HCEC 1CT (cell line): ENCODE measurements around the gene NANOGP8.

Experiments used
- DNase-seq: peaks from one replicate; pipeline ENCODE4 v3.0.0-alpha.2; 2017

Gene NANOGP8

DNA sequence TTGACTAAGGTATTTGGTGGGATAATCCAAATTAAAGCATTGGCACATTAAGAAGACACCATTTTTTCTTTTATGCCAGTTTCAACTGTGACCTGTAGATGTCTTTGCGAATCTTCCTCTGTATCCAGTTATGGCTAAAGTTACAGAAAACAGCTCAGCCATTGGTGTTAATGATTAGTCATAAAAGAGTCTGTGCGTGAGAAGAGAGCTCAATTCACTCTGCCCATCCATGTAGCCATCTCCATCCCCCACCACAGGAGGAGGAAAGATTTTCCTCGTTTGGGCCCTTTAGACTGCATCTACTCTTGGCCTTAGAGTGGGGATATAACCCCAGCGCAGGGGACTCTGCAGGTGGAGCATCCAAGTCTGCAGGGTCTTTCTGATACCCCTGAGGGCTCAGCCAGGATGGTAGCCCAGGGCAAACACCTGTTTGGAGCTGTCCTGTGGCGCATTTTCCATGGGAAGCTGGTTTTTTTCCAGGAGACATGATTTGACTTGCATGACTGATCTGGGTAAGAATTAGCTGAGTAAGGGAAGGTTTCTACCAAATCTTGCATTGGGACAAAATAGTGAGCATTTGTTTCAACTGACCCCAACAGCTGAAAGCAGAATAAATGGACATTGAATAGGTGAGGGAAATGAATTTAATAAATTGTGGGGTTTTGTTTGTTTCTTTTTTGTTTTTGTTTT lies 29.5 kb downstream of the NANOGP8 start:
- DNase-seq, result no peak

DNA sequence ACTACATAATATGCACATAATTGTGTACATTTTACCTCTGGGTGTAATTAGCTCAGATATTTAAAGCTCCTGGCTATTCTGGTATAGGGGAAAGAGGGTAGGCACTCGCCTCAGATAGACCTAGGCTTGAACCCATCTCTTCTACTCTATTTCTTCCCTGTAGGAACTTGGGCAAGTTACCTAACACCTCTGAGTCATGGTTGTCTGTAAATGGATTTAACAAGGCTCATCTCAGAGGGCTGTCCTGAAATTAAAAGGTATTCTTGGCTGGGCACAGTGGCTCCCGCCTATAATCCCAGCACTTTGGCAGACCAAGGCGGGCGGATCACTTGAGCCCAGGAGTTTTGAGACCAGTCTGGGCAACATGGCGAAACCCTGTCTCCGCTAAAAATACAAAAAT lies 30.7 kb downstream of the NANOGP8 start:
- no peak for DNase-seq

DNA sequence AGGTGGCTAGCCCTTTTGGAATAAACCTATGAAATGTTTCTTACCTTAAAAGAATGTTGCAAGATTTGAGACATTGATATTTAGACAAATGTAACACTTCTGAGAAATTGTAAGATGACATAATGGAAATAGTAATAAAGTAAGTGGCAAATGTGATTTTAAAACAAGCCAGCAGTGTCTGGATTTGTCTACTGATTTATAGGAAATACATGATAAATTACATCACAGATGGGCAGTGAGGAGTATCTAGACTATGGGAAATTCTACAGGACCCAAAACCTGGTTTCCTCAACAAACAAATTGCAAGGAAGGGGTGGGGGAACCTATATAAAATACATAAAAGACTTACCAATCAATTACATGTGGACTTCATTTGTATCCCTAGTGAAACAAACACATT lies 37.1 kb downstream of the NANOGP8 start:
- DNase-seq, result no peak

DNA sequence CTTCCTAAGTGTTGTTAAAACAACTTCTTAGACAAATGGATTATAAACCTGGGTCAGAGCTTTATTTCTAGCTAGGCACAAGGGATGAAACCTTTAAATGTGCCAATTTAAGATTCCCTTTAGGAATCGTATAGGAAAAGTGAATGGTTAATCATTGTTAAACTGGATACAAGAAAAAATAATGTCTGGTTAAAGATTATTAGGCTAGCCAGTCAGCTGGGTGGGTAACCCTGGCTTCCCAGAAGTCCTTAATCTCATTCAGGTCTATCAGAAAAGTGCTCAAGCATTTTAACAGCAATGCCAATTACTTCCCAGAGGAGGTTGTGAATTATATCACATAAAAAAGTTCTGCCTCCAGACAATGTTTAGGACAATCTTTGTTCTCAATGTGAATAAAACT lies 37.6 kb downstream of the NANOGP8 start:
- no peak for DNase-seq

DNA sequence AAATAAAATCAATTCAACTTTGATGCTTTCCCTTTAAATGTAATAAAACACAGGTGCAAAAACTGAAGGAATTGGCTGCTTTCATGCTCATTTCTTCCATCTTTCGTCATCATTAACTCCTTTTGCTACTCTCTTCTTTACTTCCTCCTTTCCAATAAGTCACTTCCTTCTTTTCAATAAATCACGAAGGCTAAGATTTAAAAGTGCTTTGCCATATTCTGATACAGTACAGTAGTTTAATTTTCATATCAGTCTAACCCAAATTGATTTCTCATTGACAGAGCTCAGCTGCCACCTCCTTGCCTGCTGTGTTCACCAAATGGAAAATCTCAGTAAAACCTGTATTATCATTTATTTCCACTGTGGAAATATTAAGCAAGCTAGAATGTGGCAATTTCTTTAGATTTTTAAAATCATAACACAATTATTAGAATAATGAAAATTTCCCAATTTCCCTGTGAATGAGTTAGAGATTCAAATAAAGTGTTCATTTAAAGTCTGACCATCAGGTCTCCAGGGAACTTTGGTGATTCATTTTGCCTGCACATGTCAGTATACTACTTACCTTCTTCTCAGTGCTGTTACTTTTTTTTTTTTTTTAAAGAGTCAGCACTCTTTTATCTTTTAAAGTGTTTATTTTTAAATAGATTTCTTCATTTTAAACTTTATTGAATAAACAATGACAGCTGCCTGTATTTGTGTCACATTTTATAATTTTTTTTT lies 41.6 kb downstream of the NANOGP8 start:
- DNase-seq, result no peak

DNA sequence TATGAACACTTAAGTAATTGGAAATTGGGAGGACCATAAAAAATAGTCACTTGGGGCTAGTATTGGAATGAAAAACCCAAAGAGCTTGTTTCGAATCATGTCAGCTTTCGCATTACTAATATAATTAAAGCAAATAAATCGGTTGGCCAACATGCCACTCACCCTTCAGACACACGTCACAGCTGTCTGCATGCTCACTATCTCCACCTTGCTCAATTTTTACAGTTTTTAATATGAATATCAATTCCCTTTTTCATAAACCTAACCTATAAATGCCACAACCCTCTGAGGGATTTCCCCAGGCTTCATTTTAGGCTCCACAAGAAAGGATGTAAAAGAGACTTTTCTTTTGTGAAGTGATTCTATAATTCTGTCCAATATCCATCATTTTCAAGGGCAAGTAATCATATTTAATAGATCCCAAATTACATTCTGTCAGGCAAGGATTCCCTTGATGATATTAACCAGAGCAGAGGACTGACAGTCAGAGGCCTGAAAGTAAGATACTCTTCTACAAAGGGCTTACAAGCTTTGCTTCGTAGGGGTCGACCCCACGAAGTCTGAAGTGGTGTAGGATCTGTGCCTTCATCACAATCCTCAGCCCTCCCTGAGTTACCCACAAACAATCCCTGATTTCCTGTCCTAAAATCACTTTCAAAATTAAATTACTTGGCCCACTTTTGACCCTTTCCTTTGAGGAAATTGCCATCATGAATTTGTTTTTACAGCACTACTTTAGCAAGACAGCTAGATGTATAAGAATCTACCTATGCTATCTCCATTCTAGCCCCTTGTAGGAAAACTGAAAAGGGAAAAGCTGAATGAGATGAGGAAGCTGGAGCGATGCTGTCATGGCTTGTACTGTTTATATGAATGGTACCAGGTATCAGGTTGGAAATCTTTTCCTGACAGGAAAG lies 44.5 kb downstream of the NANOGP8 start:
- DNase-seq, result no peak

DNA sequence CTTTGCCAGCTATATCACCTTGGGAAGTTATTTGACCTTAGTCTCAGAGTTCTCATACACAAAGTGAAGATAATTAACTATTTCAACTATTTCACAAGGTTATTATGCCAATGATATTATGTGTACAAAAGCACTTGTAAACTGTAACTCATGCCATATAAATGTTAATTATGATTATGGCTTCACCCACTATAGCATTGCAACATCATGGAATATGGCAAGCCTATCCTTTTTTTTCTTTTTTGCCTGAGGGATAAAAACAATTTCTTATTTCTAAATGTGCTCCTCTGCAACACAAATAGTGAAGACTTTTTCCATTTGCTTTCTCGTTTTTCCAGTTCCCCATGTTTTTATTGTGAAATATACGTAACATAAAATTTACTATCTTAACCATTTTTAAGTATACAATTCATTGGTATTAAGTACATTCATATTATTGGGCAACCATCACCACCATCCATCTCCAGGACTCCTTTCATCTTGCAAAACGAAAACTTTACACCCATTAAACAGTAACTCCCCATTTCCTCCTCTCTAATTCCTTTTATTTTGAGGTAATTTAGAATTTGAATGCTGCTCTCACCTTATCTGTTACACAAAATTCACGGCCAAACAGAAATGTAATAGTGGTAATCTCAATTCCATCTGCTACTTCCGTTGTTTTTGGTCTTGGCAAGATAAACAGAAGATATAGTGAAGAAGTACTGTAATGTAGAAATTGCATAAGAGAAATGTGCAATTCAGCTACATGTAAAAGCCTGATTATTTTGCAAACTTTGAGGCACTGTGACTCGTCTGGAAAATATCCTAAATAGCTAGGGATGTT lies 46.3 kb downstream of the NANOGP8 start:
- peak; percentile 58 for DNase-seq
